ENCODE measurements around the gene STK32B.
"Not testable (repeated sequence)": the region's sequence is repeated elsewhere in the genome, so short reads cannot be mapped to it uniquely, and the experiment has no call there.

The STK32B gene

DNA sequence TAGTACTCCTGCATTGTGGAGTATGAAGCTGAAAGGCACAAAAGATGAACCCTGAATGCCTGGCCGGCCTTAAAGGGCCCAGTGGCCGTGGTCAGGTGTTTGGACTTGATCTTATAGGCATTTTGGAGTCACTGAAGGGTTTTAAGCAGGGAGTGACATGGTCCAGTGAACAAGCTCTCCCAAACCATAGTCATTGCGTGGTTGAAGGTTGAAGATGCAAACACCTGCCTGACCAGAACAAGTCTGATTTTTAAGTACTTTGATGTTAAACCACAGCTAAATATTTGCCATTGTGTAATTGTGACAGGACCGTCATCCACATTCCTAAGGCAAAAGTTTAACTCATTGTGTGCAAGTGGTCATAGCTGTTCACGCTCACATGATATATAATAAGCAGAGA is 3.3 kb downstream of the STK32B start:
- ATAC-seq (ENCODE audit: low read depth) = no peak
- Histone ChIP-seq H3K27ac (ENCODE audit: poor library complexity, severe bottlenecking) (no peak overlapping the region), H3K4me1 (ENCODE audit: insufficient read depth, poor library complexity, severe bottlenecking) (no peaks in the 10 kb centered on the region), H3K36me3 (ENCODE audit: low read depth) (no peaks in the 10 kb centered on the region), H3K9me3 (ENCODE audit: severe bottlenecking) (no peaks in the 10 kb centered on the region), H3K4me3 (ENCODE audit: severe bottlenecking) (no peak overlapping the region), H3K27me3 (ENCODE audit: insufficient read depth, poor library complexity, severe bottlenecking) (peaks cover 19% of the 10 kb centered on the region)
- DNase-seq (ENCODE audit: low spot score) = no peak
- TF ChIP-seq, protein P1, sequence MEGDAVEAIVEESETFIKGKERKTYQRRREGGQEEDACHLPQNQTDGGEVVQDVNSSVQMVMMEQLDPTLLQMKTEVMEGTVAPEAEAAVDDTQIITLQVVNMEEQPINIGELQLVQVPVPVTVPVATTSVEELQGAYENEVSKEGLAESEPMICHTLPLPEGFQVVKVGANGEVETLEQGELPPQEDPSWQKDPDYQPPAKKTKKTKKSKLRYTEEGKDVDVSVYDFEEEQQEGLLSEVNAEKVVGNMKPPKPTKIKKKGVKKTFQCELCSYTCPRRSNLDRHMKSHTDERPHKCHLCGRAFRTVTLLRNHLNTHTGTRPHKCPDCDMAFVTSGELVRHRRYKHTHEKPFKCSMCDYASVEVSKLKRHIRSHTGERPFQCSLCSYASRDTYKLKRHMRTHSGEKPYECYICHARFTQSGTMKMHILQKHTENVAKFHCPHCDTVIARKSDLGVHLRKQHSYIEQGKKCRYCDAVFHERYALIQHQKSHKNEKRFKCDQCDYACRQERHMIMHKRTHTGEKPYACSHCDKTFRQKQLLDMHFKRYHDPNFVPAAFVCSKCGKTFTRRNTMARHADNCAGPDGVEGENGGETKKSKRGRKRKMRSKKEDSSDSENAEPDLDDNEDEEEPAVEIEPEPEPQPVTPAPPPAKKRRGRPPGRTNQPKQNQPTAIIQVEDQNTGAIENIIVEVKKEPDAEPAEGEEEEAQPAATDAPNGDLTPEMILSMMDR (IDR thresholded peaks at IDR 0.05; ENCODE audit: poor library complexity, severe bottlenecking) = no peak

- ATAC-seq (ENCODE audit: low read depth) = no peak
These were observed 4.1 kb downstream of the STK32B start for GRCh38 chr4:5055411-5055810.

GRCh38 chr4:5066101-5066500 is 14.8 kb downstream of the STK32B start:
- Histone ChIP-seq H3K4me3 (ENCODE audit: severe bottlenecking) (no peak overlapping the region), H3K27me3 (ENCODE audit: insufficient read depth, poor library complexity, severe bottlenecking) (peaks cover 11% of the 10 kb centered on the region), H3K27ac (ENCODE audit: poor library complexity, severe bottlenecking) (no peak overlapping the region), H3K9me3 (ENCODE audit: severe bottlenecking) (no peaks in the 10 kb centered on the region), H3K36me3 (ENCODE audit: low read depth) (no peaks in the 10 kb centered on the region), H3K4me1 (ENCODE audit: insufficient read depth, poor library complexity, severe bottlenecking) (no peaks in the 10 kb centered on the region)
- DNase-seq (ENCODE audit: low spot score) (no peak), ATAC-seq (ENCODE audit: low read depth) (no peak)
- TF ChIP-seq, protein P1 (IDR thresholded peaks at IDR 0.05; ENCODE audit: poor library complexity, severe bottlenecking) = no peak

More at GRCh38 chr4:5055411-5055810, 4.1 kb downstream of the STK32B start:
- TF ChIP-seq, protein P1 (IDR thresholded peaks at IDR 0.05; ENCODE audit: poor library complexity, severe bottlenecking) = no peak
- H3K9me3 ChIP-seq (ENCODE audit: severe bottlenecking) = no peaks in the 10 kb centered on the region
- H3K36me3 ChIP-seq (ENCODE audit: low read depth) = no peaks in the 10 kb centered on the region
- no peak overlapping the region for H3K4me3 ChIP-seq (ENCODE audit: severe bottlenecking)
- no peak overlapping the region for H3K27ac ChIP-seq (ENCODE audit: poor library complexity, severe bottlenecking)
- no peaks in the 10 kb centered on the region for H3K4me1 ChIP-seq (ENCODE audit: insufficient read depth, poor library complexity, severe bottlenecking)
- DNase-seq (ENCODE audit: low spot score) = no peak
- H3K27me3 ChIP-seq (ENCODE audit: insufficient read depth, poor library complexity, severe bottlenecking) = peaks cover 19% of the 10 kb centered on the region

DNA sequence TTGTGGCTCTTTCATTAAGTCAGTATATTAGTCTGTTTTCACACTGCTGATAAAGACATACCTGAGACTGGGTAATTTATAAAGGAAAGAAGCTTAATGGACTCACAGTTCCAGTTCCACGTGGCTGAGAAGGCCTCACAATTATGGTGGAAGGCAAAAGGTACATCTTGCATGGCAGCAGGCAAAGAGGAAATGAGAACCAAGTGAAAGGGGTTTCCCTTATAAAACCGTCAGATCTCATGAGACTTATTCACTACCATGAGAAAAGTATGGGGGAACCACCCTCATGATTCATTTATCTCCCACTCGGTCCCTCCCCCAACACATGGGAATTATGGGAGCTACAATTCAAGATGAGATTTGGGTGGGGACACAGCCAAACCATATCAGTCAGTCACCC is 15.7 kb downstream of the STK32B start:
- H3K9me3 ChIP-seq (ENCODE audit: severe bottlenecking); H3K36me3 ChIP-seq (ENCODE audit: low read depth); H3K27ac ChIP-seq (ENCODE audit: poor library complexity, severe bottlenecking); ATAC-seq (ENCODE audit: low read depth); DNase-seq (ENCODE audit: low spot score); H3K4me1 ChIP-seq (ENCODE audit: insufficient read depth, poor library complexity, severe bottlenecking); H3K4me3 ChIP-seq (ENCODE audit: severe bottlenecking): not testable (repeated sequence)
- H3K27me3 ChIP-seq (ENCODE audit: insufficient read depth, poor library complexity, severe bottlenecking) = peaks cover 11% of the 10 kb centered on the region

DNA sequence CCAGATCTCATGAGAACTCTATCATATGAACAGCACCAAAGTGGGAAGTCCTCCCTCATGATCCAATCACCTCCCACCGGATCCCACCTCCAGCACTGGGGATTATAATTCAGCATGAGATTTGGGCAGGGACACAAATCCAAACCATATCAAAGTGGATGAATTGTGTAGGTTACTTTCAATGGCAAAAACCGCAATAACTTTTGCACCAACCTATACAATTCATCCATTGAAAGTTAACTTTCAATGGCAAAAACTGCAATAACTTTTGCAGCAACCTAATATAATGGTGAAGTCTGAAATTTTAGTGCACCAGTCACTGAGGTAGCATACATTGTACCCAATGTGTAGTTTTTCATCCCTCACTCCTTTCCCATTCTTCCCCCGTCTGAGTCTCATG is 16.6 kb downstream of the STK32B start:
- DNase-seq (ENCODE audit: low spot score) = no peak
- Histone ChIP-seq H3K36me3 (ENCODE audit: low read depth) (no peaks in the 10 kb centered on the region), H3K27ac (ENCODE audit: poor library complexity, severe bottlenecking) (no peak overlapping the region), H3K9me3 (ENCODE audit: severe bottlenecking) (no peaks in the 10 kb centered on the region), H3K4me3 (ENCODE audit: severe bottlenecking) (no peak overlapping the region), H3K27me3 (ENCODE audit: insufficient read depth, poor library complexity, severe bottlenecking) (peaks cover 11% of the 10 kb centered on the region), H3K4me1 (ENCODE audit: insufficient read depth, poor library complexity, severe bottlenecking) (no peaks in the 10 kb centered on the region)
- no peak for ATAC-seq (ENCODE audit: low read depth)
- TF ChIP-seq, protein P1 (IDR thresholded peaks at IDR 0.05; ENCODE audit: poor library complexity, severe bottlenecking) = no peak
